ENCODE measurements around the gene ANK3. TPM values are rescaled to one million over a fixed set of nuclear protein-coding genes. Genes with fewer than 3 reads are reported as not detected.

ANK3 gene
- polyA plus RNA-seq, 1 donor from 2014 or later, result 19.5 TPM

- peaks cover 10% of the 10 kb centered on the region for H3K36me3 Mint-ChIP-seq
- no peaks in the 10 kb centered on the region for H3K27me3 Mint-ChIP-seq
- H3K27ac Mint-ChIP-seq, result no peak overlapping the region
- no peak overlapping the region for H3K4me3 Mint-ChIP-seq
- H3K4me1 Mint-ChIP-seq, result no peaks in the 10 kb centered on the region
- H3K9me3 Mint-ChIP-seq, result no peaks in the 10 kb centered on the region
These were observed 131.3 kb downstream of the ANK3 start for GRCh38 chr10:60258429-60258797.

DNA sequence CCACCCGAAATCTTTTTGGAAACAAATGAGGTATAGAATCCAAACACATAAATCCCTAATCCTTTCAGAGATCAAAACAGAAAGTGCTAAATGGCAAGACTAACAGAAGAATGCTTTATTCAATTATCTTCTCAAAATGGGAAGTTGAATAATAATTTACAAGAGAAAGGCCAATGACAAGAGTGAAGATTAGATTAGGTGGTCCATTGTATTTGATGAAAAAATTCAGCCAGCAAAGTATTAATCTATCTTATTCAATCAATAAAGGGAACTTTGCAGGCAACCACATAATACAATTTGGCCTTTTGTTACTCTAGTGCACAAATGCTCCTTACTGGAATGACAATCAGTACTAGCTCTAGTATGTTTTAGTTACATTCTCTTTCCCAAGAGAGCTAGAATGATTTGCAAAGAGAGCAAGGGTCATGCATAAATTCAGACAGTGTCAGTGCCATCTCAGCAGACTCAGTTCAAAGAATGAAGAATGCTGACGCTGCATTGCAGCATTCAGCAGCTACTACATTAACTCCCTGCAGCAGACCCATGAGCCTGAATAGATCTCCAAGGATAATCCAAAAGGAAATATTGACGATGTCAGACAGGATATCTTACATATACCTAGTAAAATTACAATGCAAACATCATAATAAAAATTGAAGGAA, 131.8 kb downstream of the ANK3 start:
- Mint-ChIP-seq H3K9me3 (no peaks in the 10 kb centered on the region), H3K4me1 (no peaks in the 10 kb centered on the region), H3K4me3 (no peak overlapping the region), H3K27me3 (no peaks in the 10 kb centered on the region), H3K36me3 (peaks cover 9% of the 10 kb centered on the region), H3K27ac (peak overlapping the region in 1 of 3 donors; percentile 35)

DNA sequence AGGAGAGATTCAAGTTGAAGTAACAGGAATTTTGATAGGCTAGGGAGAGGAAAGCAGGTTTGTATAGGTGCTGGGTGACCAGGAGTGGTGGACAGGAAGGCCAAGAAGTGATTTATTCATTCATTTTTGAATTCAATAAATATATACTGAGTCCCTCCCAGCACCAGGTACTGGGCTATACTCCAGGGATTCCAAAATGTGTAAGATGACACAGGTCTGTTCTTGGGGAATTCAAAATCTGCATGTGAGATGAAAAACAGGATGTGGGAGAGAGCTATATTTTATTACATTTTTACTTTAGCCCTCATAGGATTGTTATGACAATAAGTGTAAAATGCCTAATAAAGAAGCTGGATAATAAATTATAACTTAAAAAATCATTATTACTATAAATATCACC, 134.9 kb downstream of the ANK3 start:
- Mint-ChIP-seq H3K9me3 (no peaks in the 10 kb centered on the region), H3K27me3 (no peaks in the 10 kb centered on the region), H3K4me1 (peaks cover 0 to 4% (median 0%) of the 10 kb centered on the region in 3 donors), H3K36me3 (peaks cover 8% of the 10 kb centered on the region), H3K27ac (no peak overlapping the region), H3K4me3 (no peak overlapping the region)

DNA sequence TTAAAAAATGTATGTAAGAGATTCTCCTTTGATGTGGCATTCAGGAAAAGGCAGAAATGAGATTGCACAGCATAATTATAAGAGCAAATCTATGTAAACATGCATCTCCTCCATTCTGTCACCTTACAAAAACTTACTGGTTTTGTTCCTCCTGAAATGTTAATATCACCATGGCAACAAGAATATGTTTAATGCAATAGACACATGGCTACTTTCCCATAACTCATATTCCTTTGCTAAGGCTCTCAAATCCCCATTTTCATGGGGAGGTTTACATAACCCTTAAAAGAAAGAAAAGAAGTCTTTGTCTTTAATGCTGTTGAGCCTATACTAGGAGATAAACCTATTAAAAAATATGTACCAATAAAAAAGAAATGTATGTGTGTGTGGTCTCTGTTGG, 136.2 kb downstream of the ANK3 start:
- H3K4me1 Mint-ChIP-seq, result peaks cover 0 to 4% (median 0%) of the 10 kb centered on the region in 3 donors

DNA sequence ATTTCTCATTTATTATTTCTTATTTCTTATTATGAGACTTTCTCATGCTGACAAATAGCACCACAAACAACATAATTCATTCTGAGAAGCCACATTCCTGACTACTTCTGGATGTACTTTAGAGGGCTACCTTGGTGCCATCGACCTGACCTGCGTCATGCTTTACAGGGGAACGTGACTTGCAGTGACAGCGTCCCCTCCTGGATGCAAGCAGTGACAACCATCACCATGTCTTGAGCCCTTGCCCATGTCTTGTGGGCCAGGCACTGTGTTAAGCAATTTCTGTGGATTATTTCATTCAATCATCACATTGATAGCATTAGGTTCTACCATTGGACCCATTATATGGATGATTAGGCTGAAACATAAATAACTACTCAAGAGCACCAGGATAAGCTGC, 137.0 kb downstream of the ANK3 start:
- no peaks in the 10 kb centered on the region for H3K9me3 Mint-ChIP-seq
- H3K27ac Mint-ChIP-seq, result no peak overlapping the region

More for the DNA sequence above, 136.2 kb downstream of the ANK3 start:
- H3K27me3 Mint-ChIP-seq, result no peaks in the 10 kb centered on the region
- no peak overlapping the region for H3K27ac Mint-ChIP-seq
- no peaks in the 10 kb centered on the region for H3K9me3 Mint-ChIP-seq
- H3K36me3 Mint-ChIP-seq, result peaks cover 10% of the 10 kb centered on the region
- no peak overlapping the region for H3K4me3 Mint-ChIP-seq

GRCh38 chr10:60246382-60246781, 143.3 kb downstream of the ANK3 start:
- Mint-ChIP-seq H3K4me3 (no peak overlapping the region), H3K4me1 (peaks cover 0 to 4% (median 0%) of the 10 kb centered on the region in 3 donors), H3K9me3 (no peaks in the 10 kb centered on the region), H3K36me3 (peaks cover 2% of the 10 kb centered on the region), H3K27me3 (no peaks in the 10 kb centered on the region), H3K27ac (no peak overlapping the region)

More for the DNA sequence above, 137.0 kb downstream of the ANK3 start:
- Mint-ChIP-seq H3K27me3 (no peaks in the 10 kb centered on the region), H3K4me1 (peaks cover 0 to 4% (median 0%) of the 10 kb centered on the region in 3 donors), H3K4me3 (no peak overlapping the region), H3K36me3 (peaks cover 9% of the 10 kb centered on the region)

DNA sequence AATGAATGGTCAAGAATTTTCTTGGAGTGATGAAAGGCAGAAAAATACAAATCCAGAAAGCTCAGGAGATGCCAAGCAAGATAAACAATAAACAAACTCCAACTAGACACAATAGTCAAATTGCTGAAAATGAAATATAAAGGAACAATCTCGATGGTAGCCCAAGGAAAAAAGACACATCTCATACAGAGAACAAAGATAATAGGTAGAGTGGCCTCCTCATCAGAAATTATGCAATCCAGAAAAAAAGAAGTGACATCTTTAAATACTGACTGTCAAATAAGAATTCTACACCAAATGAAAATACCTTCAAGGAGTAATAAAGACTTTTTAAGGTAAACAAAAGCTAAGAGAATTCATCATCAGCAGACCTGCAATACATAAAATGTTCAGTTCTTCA, 150.4 kb downstream of the ANK3 start:
- no peaks in the 10 kb centered on the region for H3K27me3 Mint-ChIP-seq
- H3K27ac Mint-ChIP-seq, result peak overlapping the region in 2 of 3 donors; percentile 17 to 72
- peaks cover 34 to 50% (median 41%) of the 10 kb centered on the region in 3 donors for H3K4me1 Mint-ChIP-seq
- H3K4me3 Mint-ChIP-seq, result peak overlapping the region in 1 of 4 donors; percentile 14
- H3K36me3 Mint-ChIP-seq, result no peaks in the 10 kb centered on the region
- no peaks in the 10 kb centered on the region for H3K9me3 Mint-ChIP-seq

GRCh38 chr10:60238759-60239100, 150.9 kb downstream of the ANK3 start:
- Mint-ChIP-seq H3K4me1 (peaks cover 38 to 55% (median 44%) of the 10 kb centered on the region in 3 donors), H3K27me3 (no peaks in the 10 kb centered on the region), H3K4me3 (peak overlapping the region in 2 of 4 donors; percentile 65 to 72), H3K9me3 (no peaks in the 10 kb centered on the region), H3K36me3 (no peaks in the 10 kb centered on the region), H3K27ac (peak overlapping the region; percentile 17 to 80 (median 72))

- no peaks in the 10 kb centered on the region for H3K27me3 Mint-ChIP-seq
- no peaks in the 10 kb centered on the region for H3K36me3 Mint-ChIP-seq
- H3K4me3 Mint-ChIP-seq, result peak overlapping the region; percentile 56 to 72 (median 64)
- H3K27ac Mint-ChIP-seq, result peak overlapping the region; percentile 17 to 80 (median 72)
- H3K4me1 Mint-ChIP-seq, result peaks cover 40 to 56% (median 44%) of the 10 kb centered on the region in 3 donors
- H3K9me3 Mint-ChIP-seq, result no peaks in the 10 kb centered on the region
These were observed 151.5 kb downstream of the ANK3 start for GRCh38 chr10:60237977-60238758.

GRCh38 chr10:60236869-60237524, 152.7 kb downstream of the ANK3 start:
- Mint-ChIP-seq H3K4me1 (peaks cover 49 to 65% (median 51%) of the 10 kb centered on the region in 3 donors), H3K36me3 (no peaks in the 10 kb centered on the region), H3K27me3 (no peaks in the 10 kb centered on the region), H3K4me3 (peak overlapping the region; percentile 59 to 93 (median 82)), H3K9me3 (no peaks in the 10 kb centered on the region), H3K27ac (peak overlapping the region; percentile 59 to 95 (median 65))

DNA sequence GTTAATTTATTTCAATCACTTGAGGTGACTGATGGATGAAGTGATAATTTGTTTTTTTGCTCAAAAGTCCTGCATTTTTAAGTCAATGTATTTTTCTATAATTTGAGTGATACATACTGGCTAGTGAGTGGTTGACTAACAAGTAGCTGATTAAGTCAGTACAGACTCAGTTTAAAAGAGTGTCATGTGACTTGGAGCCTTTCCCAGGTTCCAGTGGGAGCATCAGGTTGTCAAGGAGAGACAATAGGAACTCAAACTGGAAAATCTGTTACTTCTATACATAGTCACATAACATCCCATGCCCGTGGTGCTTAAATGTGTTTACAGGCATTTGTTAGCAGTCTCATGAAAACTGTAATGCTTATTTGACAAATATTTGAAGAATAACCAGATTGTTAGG, 154.7 kb downstream of the ANK3 start:
- Mint-ChIP-seq H3K4me3 (peak overlapping the region in 1 of 4 donors; percentile 49), H3K27me3 (no peaks in the 10 kb centered on the region), H3K36me3 (no peaks in the 10 kb centered on the region), H3K27ac (peak overlapping the region in 1 of 3 donors; percentile 71), H3K9me3 (no peaks in the 10 kb centered on the region), H3K4me1 (peaks cover 57 to 75% (median 65%) of the 10 kb centered on the region in 3 donors)

DNA sequence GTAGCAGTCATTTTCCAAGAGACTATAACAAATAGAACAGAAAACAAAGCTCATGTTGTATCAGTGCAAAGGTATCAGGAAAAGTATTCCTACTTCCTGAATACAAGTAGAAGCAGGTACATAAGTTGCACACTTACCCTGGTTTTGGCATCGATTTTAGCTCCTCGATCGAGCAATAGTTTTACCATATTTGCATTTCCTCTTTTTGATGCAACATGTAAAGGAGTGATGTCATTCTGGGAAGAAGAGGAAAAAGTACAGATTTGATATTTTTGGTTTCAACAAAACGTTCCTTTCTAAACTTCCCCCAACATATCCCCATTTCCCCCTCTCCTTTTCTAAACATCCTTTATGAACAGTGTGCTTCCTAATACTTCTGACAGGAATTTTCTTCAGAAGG, 155.1 kb downstream of the ANK3 start:
- no peaks in the 10 kb centered on the region for H3K9me3 Mint-ChIP-seq
- no peaks in the 10 kb centered on the region for H3K36me3 Mint-ChIP-seq
- H3K4me1 Mint-ChIP-seq, result peaks cover 59 to 78% (median 69%) of the 10 kb centered on the region in 3 donors
- H3K27ac Mint-ChIP-seq, result no peak overlapping the region
- H3K4me3 Mint-ChIP-seq, result peak overlapping the region in 1 of 4 donors; percentile 49
- H3K27me3 Mint-ChIP-seq, result no peaks in the 10 kb centered on the region

DNA sequence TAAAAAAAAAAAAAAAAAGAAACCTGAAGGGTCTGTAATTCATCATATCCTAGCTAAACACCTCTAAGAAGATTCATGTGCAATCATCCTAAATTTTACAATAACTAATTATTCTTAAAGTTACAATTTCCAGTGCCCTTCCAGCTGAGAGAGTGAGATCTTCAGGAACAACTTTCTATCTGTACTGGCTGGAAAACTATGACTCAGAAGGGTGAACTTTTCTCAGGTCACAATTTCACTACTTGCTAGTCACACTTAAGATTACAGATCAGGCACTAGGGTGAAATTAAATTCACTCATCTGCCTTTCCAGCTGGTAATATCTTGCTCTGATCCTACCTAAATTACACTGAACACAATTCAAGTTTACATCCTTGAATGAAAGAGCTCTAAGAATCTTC, 158.8 kb downstream of the ANK3 start:
- Mint-ChIP-seq H3K27ac (no peak overlapping the region), H3K9me3 (no peaks in the 10 kb centered on the region), H3K4me3 (no peak overlapping the region), H3K4me1 (peaks cover 33 to 49% (median 48%) of the 10 kb centered on the region in 3 donors), H3K27me3 (no peaks in the 10 kb centered on the region), H3K36me3 (no peaks in the 10 kb centered on the region)

- Mint-ChIP-seq H3K9me3 (no peaks in the 10 kb centered on the region), H3K4me1 (peaks cover 3 to 5% (median 4%) of the 10 kb centered on the region in 3 donors), H3K27me3 (no peaks in the 10 kb centered on the region), H3K27ac (no peak overlapping the region), H3K4me3 (no peak overlapping the region), H3K36me3 (no peaks in the 10 kb centered on the region)
These were observed 165.5 kb downstream of the ANK3 start for GRCh38 chr10:60224066-60224705.

DNA sequence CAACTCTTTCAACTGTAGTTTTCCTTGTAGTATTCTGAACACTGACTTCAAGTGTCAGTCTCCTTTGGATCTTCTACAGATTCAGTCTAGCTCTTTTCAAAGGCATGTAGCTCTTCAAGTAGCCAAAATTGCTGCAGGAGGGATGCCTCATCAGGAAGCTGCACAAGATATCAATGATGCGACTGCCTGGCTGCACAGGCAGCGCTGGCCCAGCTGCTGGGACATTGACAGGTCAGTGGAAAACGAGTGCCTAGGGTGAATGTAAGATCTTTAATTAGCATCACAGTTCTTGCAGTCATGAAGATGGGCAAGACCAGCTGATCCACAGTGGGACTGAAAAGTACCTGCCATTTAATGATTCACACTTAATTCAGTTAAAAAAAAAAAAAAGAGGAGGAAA, 167.6 kb downstream of the ANK3 start:
- Mint-ChIP-seq H3K9me3 (no peaks in the 10 kb centered on the region), H3K36me3 (peaks cover 5% of the 10 kb centered on the region), H3K27ac (no peak overlapping the region), H3K4me1 (peaks cover 3 to 7% (median 6%) of the 10 kb centered on the region in 3 donors), H3K4me3 (no peak overlapping the region), H3K27me3 (no peaks in the 10 kb centered on the region)

Measured in IgD-negative memory B cell (primary cell).